Choroid plexus epithelial cell (primary cell): Measurements from ENCODE around the gene ALDH16A1.

Experiments used
- DNase-seq: peaks from one replicate; pipeline ENCODE4 v3.0.0-alpha.2; 2010; ENCODE audit warnings: low read depth
- H3K4me3 ChIP-seq: 2 replicates; pipeline ENCODE4 v1.5.1; 2011; ENCODE audit warnings: low read depth, mild to moderate bottlenecking, control low read depth, low read length, moderate library complexity
- CTCF ChIP-seq: conservative IDR thresholded peaks from 2 replicates; pipeline ENCODE4 v1.5.1; 2011; ENCODE audit warnings: low read depth, mild to moderate bottlenecking, control low read depth, inconsistent platforms, low read length, moderate library complexity

ALDH16A1 gene

GRCh38 chr19:49447485-49448431 lies 5.3 kb upstream of the ALDH16A1 start:
- TF ChIP-seq CTCF: no peak
- no peak overlapping the region for H3K4me3 ChIP-seq
- DNase-seq: no peak

- no peak for DNase-seq
- H3K4me3 ChIP-seq: no peak overlapping the region
- TF ChIP-seq CTCF: no peak
Measured at GRCh38 chr19:49448432-49448786, 4.6 kb upstream of the ALDH16A1 start.

- no peak for TF ChIP-seq CTCF
- H3K4me3 ChIP-seq: no peak overlapping the region
- no peak for DNase-seq
Measured at GRCh38 chr19:49450405-49450804, 2.6 kb upstream of the ALDH16A1 start.

GRCh38 chr19:49451430-49452181 lies 1.4 kb upstream of the ALDH16A1 start, which contains the start of gene PIH1D1:
TSS of gene PIH1D1 (minus strand) at chr19:49451814. CDS start at chr19:49451574, 240 bp downstream.
- peak; percentile 36 for TF ChIP-seq CTCF
- DNase-seq: peak; percentile 100
- peak within 1 kb of the TSS; percentile 93 for H3K4me3 ChIP-seq

- no peak for DNase-seq
- no peak for TF ChIP-seq CTCF
- peak overlapping the region; percentile 84 for H3K4me3 ChIP-seq
Measured at GRCh38 chr19:49453757-49454240, 774 bp downstream of the ALDH16A1 start.

- H3K4me3 ChIP-seq: no peak overlapping the region
- no peak for TF ChIP-seq CTCF
- DNase-seq: no peak
Measured at GRCh38 chr19:49455773-49456172, 2.7 kb downstream of the ALDH16A1 start.
